ENCODE data around the gene C1orf185.

C1orf185 gene
- 0 reads per million in 3 donors for total RNA-seq

GRCh38 chr1:51101976-51102375 is at the start of gene C1orf185:
Gene C1orf185 (plus strand): TSS chr1:51102228. CDS start chr1:51102234, 6 bp downstream.
- Histone ChIP-seq H3K36me3 (ENCODE audit: control insufficient read depth, insufficient read depth, low read length) (no peaks in the 10 kb centered on the region), H3K4me1 (ENCODE audit: control insufficient read depth, insufficient read depth, low read length, poor library complexity, severe bottlenecking) (no peaks in the 10 kb centered on the region), H3K9me3 (ENCODE audit: control insufficient read depth, low read length) (no peaks in the 10 kb centered on the region)

DNA sequence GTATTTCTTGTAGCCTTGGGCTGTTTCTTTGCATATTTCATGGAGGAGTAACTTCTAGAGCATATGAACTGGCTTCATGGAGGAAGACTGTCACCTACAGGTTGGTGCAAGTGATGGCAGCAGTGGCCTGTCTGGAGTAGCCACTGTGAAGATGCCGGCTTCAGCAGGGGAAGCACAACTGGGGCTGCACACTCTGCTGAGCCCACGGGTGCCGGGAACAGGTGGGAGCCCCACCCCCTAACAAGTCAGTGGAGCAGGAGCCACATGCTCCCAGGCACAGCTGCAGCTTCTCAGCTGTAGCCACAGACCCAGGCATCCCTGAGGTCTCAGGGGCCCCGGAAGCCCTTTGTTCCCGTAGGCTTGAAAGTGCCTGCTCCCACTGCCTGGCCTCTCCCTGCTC is 43.2 kb upstream of the C1orf185 start:
- Histone ChIP-seq H3K4me3 (ENCODE audit: insufficient read depth, low read depth, low read length, poor library complexity, severe bottlenecking) (no peak overlapping the region), H3K9me3 (ENCODE audit: control insufficient read depth, low read length) (no peaks in the 10 kb centered on the region), H3K27ac (ENCODE audit: insufficient read depth, low read length, poor library complexity, severe bottlenecking) (no peak overlapping the region), H3K4me1 (ENCODE audit: control insufficient read depth, insufficient read depth, low read length, poor library complexity, severe bottlenecking) (no peaks in the 10 kb centered on the region), H3K36me3 (ENCODE audit: control insufficient read depth, insufficient read depth, low read length) (no peaks in the 10 kb centered on the region), H3K27me3 (replicated peaks; ENCODE audit: control insufficient read depth, insufficient read depth, low read length, poor library complexity, severe bottlenecking) (no peaks in the 10 kb centered on the region)
- DNase-seq: no peak

More at GRCh38 chr1:51101976-51102375, at the start of gene C1orf185:
- Histone ChIP-seq H3K4me3 (ENCODE audit: insufficient read depth, low read depth, low read length, poor library complexity, severe bottlenecking) (no peak within 1 kb of the TSS), H3K27ac (ENCODE audit: insufficient read depth, low read length, poor library complexity, severe bottlenecking) (no peak within 1 kb of the TSS), H3K27me3 (replicated peaks; ENCODE audit: control insufficient read depth, insufficient read depth, low read length, poor library complexity, severe bottlenecking) (no peaks in the 10 kb centered on the region)
- no peak for DNase-seq

DNA sequence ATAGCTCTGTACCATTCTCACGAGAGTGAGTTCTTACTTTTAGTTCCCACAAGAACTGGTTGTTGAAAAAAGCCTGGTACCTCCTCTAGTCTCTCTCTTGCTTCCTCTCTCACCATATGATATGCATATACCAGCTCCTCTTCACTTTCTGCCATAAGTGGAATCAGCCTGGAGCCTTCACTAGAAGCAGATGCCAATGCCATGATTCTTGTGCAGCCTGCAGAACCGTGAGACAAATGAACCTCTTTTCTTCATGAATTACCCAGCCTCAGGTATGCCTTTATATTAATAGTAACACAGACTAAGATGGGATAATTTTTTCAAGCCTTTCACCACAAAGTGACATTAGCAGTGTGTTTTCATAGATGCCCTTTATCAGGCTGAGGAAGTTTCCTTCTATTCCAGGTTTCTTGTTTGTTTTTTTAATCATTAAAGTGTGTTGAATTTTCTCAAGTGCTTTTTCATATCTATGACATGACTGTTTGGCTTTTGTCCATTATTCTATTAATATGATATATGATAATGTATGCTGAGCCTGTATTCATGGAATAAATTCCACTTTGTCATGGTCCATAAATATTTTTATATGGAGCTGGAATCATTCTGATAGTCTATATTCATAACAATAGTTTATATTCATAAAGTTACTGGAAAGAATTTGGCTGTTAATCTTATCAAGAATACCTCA is 40.7 kb upstream of the C1orf185 start:
- H3K27ac ChIP-seq (ENCODE audit: insufficient read depth, low read length, poor library complexity, severe bottlenecking): no peak overlapping the region
- no peak overlapping the region for H3K4me3 ChIP-seq (ENCODE audit: insufficient read depth, low read depth, low read length, poor library complexity, severe bottlenecking)
- H3K4me1 ChIP-seq (ENCODE audit: control insufficient read depth, insufficient read depth, low read length, poor library complexity, severe bottlenecking): no peaks in the 10 kb centered on the region
- no peaks in the 10 kb centered on the region for H3K9me3 ChIP-seq (ENCODE audit: control insufficient read depth, low read length)
- H3K36me3 ChIP-seq (ENCODE audit: control insufficient read depth, insufficient read depth, low read length): no peaks in the 10 kb centered on the region
- no peak for DNase-seq
- H3K27me3 ChIP-seq (replicated peaks; ENCODE audit: control insufficient read depth, insufficient read depth, low read length, poor library complexity, severe bottlenecking): no peaks in the 10 kb centered on the region

- Histone ChIP-seq H3K27ac (ENCODE audit: insufficient read depth, low read length, poor library complexity, severe bottlenecking) (no peak overlapping the region), H3K9me3 (ENCODE audit: control insufficient read depth, low read length) (no peaks in the 10 kb centered on the region), H3K4me3 (ENCODE audit: insufficient read depth, low read depth, low read length, poor library complexity, severe bottlenecking) (no peak overlapping the region), H3K36me3 (ENCODE audit: control insufficient read depth, insufficient read depth, low read length) (no peaks in the 10 kb centered on the region), H3K27me3 (replicated peaks; ENCODE audit: control insufficient read depth, insufficient read depth, low read length, poor library complexity, severe bottlenecking) (no peaks in the 10 kb centered on the region), H3K4me1 (ENCODE audit: control insufficient read depth, insufficient read depth, low read length, poor library complexity, severe bottlenecking) (no peaks in the 10 kb centered on the region)
- DNase-seq: no peak
Observed at GRCh38 chr1:51063121-51063520, 38.9 kb upstream of the C1orf185 start.

DNA sequence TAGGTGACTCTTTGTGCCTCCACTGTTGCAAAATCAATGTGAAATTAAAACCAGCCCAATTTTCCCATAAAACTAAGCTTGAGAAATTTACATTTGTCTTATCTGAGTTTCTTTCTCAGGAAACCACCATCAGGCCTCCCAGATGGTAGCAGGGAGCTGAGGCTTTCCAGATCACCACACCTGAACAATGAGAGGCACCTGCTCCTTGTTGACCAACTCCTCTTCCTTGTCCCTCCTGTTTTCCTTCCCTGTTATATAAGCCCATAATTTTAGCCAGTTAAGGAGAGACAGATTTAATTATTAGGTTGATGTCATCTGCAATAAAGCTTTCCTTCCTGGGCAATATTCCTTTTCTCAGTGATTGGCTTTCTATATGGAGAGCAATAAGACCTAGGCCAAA is 32.0 kb upstream of the C1orf185 start:
- Histone ChIP-seq H3K4me3 (ENCODE audit: insufficient read depth, low read depth, low read length, poor library complexity, severe bottlenecking) (no peak overlapping the region), H3K36me3 (ENCODE audit: control insufficient read depth, insufficient read depth, low read length) (no peaks in the 10 kb centered on the region), H3K27ac (ENCODE audit: insufficient read depth, low read length, poor library complexity, severe bottlenecking) (no peak overlapping the region), H3K27me3 (replicated peaks; ENCODE audit: control insufficient read depth, insufficient read depth, low read length, poor library complexity, severe bottlenecking) (no peaks in the 10 kb centered on the region), H3K9me3 (ENCODE audit: control insufficient read depth, low read length) (no peaks in the 10 kb centered on the region), H3K4me1 (ENCODE audit: control insufficient read depth, insufficient read depth, low read length, poor library complexity, severe bottlenecking) (no peaks in the 10 kb centered on the region)
- no peak for DNase-seq

GRCh38 chr1:51070640-51071039 is 31.4 kb upstream of the C1orf185 start:
- H3K27ac ChIP-seq (ENCODE audit: insufficient read depth, low read length, poor library complexity, severe bottlenecking): no peak overlapping the region
- no peaks in the 10 kb centered on the region for H3K27me3 ChIP-seq (replicated peaks; ENCODE audit: control insufficient read depth, insufficient read depth, low read length, poor library complexity, severe bottlenecking)

DNA sequence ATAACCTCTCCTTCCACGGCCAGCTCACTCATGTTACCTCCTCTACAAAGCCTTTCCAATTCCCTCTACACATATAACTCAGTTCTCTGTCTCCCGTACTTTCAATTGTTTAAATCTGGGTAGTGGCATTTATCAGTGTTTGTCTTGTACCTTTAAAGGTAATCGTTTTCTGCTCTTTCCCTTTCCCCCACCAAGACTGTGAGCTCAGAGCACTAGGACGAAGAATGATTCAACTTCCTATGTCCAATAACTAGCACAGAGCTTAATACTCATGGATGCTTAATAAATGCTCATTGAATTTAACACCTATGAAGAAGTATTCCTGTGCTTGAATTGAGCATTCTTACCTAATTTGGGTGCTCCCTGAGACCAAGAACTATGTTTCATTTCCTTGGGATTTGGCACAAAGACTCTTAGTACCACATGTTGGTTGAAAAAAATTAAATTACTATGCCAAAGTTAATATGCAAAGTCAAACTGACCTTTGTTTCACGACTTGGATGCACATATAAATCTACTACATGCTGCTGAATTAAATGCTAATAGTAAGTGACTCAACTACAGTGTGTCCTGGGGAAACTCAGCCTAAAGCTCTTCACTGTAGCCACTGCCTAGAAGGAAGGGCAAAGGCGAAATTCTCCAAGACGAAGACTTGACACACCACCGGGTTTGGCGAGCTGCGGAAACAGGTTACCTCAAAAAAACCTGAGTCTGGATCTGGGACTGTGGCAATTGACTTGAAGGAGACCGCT is 30.6 kb upstream of the C1orf185 start:
- H3K4me3 ChIP-seq (ENCODE audit: insufficient read depth, low read depth, low read length, poor library complexity, severe bottlenecking): no peak overlapping the region
- no peaks in the 10 kb centered on the region for H3K27me3 ChIP-seq (replicated peaks; ENCODE audit: control insufficient read depth, insufficient read depth, low read length, poor library complexity, severe bottlenecking)
- H3K4me1 ChIP-seq (ENCODE audit: control insufficient read depth, insufficient read depth, low read length, poor library complexity, severe bottlenecking): no peaks in the 10 kb centered on the region
- no peak overlapping the region for H3K27ac ChIP-seq (ENCODE audit: insufficient read depth, low read length, poor library complexity, severe bottlenecking)
- no peak for DNase-seq
- no peaks in the 10 kb centered on the region for H3K36me3 ChIP-seq (ENCODE audit: control insufficient read depth, insufficient read depth, low read length)
- no peaks in the 10 kb centered on the region for H3K9me3 ChIP-seq (ENCODE audit: control insufficient read depth, low read length)

More at GRCh38 chr1:51070640-51071039, 31.4 kb upstream of the C1orf185 start:
- Histone ChIP-seq H3K4me1 (ENCODE audit: control insufficient read depth, insufficient read depth, low read length, poor library complexity, severe bottlenecking) (no peaks in the 10 kb centered on the region), H3K4me3 (ENCODE audit: insufficient read depth, low read depth, low read length, poor library complexity, severe bottlenecking) (no peak overlapping the region), H3K9me3 (ENCODE audit: control insufficient read depth, low read length) (no peaks in the 10 kb centered on the region), H3K36me3 (ENCODE audit: control insufficient read depth, insufficient read depth, low read length) (no peaks in the 10 kb centered on the region)
- DNase-seq: no peak

GRCh38 chr1:51072043-51072439 is 30.0 kb upstream of the C1orf185 start:
- Histone ChIP-seq H3K4me1 (ENCODE audit: control insufficient read depth, insufficient read depth, low read length, poor library complexity, severe bottlenecking) (no peaks in the 10 kb centered on the region), H3K36me3 (ENCODE audit: control insufficient read depth, insufficient read depth, low read length) (no peaks in the 10 kb centered on the region), H3K4me3 (ENCODE audit: insufficient read depth, low read depth, low read length, poor library complexity, severe bottlenecking) (no peak overlapping the region), H3K27me3 (replicated peaks; ENCODE audit: control insufficient read depth, insufficient read depth, low read length, poor library complexity, severe bottlenecking) (no peaks in the 10 kb centered on the region), H3K9me3 (ENCODE audit: control insufficient read depth, low read length) (no peaks in the 10 kb centered on the region), H3K27ac (ENCODE audit: insufficient read depth, low read length, poor library complexity, severe bottlenecking) (no peak overlapping the region)
- no peak for DNase-seq

GRCh38 chr1:51072651-51073050 is 29.4 kb upstream of the C1orf185 start:
- H3K4me1 ChIP-seq (ENCODE audit: control insufficient read depth, insufficient read depth, low read length, poor library complexity, severe bottlenecking): no peaks in the 10 kb centered on the region
- no peaks in the 10 kb centered on the region for H3K27me3 ChIP-seq (replicated peaks; ENCODE audit: control insufficient read depth, insufficient read depth, low read length, poor library complexity, severe bottlenecking)
- DNase-seq: no peak
- H3K4me3 ChIP-seq (ENCODE audit: insufficient read depth, low read depth, low read length, poor library complexity, severe bottlenecking): no peak overlapping the region
- no peaks in the 10 kb centered on the region for H3K36me3 ChIP-seq (ENCODE audit: control insufficient read depth, insufficient read depth, low read length)
- no peak overlapping the region for H3K27ac ChIP-seq (ENCODE audit: insufficient read depth, low read length, poor library complexity, severe bottlenecking)
- no peaks in the 10 kb centered on the region for H3K9me3 ChIP-seq (ENCODE audit: control insufficient read depth, low read length)

DNA sequence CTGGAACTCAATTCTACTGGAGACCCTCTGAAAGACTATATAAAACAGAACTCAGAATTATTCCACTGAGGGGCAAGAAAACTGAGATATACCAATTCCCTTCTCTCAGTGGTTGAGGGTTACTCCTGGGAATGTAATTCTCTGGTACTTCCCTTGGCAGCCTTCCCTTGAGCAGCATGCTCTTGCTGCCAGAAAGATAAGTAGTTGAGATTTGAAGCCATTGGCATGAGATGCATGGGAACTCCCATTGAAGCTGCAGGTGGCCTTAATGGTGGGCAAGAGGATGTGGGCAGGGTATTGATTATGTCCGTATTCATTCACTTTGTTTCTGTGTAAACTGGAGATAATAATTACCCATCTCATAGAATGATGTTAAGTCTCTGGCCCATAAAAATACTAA is 28.6 kb upstream of the C1orf185 start:
- DNase-seq: no peak
- Histone ChIP-seq H3K27me3 (replicated peaks; ENCODE audit: control insufficient read depth, insufficient read depth, low read length, poor library complexity, severe bottlenecking) (no peaks in the 10 kb centered on the region), H3K36me3 (ENCODE audit: control insufficient read depth, insufficient read depth, low read length) (no peaks in the 10 kb centered on the region), H3K4me3 (ENCODE audit: insufficient read depth, low read depth, low read length, poor library complexity, severe bottlenecking) (no peak overlapping the region), H3K9me3 (ENCODE audit: control insufficient read depth, low read length) (no peaks in the 10 kb centered on the region), H3K4me1 (ENCODE audit: control insufficient read depth, insufficient read depth, low read length, poor library complexity, severe bottlenecking) (no peaks in the 10 kb centered on the region), H3K27ac (ENCODE audit: insufficient read depth, low read length, poor library complexity, severe bottlenecking) (no peak overlapping the region)
